Esophagus (tissue), 2 donors: ENCODE measurements around the gene KRT32. TPM values are rescaled to one million over a fixed set of nuclear protein-coding genes. Genes with fewer than 3 reads are reported as not detected.

Source experiments
- H3K27ac ChIP-seq, 2 donors: one replicate each; pipeline ENCODE4 v1.5.1; 2013; ENCODE audit warnings: low read depth in 2 of 2, mild to moderate bottlenecking in 2 of 2, inconsistent platforms in 1 of 2, low read length in 1 of 2, moderate library complexity in 1 of 2
- H3K27me3 ChIP-seq, 2 donors: one replicate each; pipeline ENCODE4 v1.6.1; 2013; ENCODE audit warnings: low read length in 2 of 2, control low read depth in 1 of 2, mild to moderate bottlenecking in 1 of 2; ENCODE audit not compliant: insufficient read depth in 2 of 2, control insufficient read depth in 1 of 2
- H3K36me3 ChIP-seq, 2 donors: one replicate each; pipeline ENCODE4 v1.6.1; 2013; ENCODE audit warnings: low read length in 1 of 2; ENCODE audit not compliant: control insufficient read depth in 2 of 2, insufficient read depth in 2 of 2
- H3K4me1 ChIP-seq, 2 donors: one replicate each; pipeline ENCODE4 v1.6.1; 2013; ENCODE audit warnings: low read length in 1 of 2; ENCODE audit not compliant: control insufficient read depth in 2 of 2, insufficient read depth in 2 of 2
- H3K4me3 ChIP-seq, 2 donors: one replicate each; pipeline ENCODE4 v1.5.1; 2013; ENCODE audit warnings: low read length in 2 of 2, mild to moderate bottlenecking in 2 of 2, low read depth in 1 of 2, moderate library complexity in 1 of 2
- H3K9me3 ChIP-seq, 2 donors: one replicate each; pipeline ENCODE4 v1.6.1; 2013; ENCODE audit warnings: mild to moderate bottlenecking in 2 of 2, low read depth in 1 of 2, low read length in 1 of 2, moderate library complexity in 1 of 2; ENCODE audit not compliant: control insufficient read depth in 2 of 2, insufficient read depth in 1 of 2
- WGBS, 2 donors: extraction: QIAGEN DNeasy Blood & Tissue Kit; methylation state at CpG; one replicate each; pipeline ENCODE4 v1.1.7; 2013; 5-methylcytosine and 5-hydroxymethylcytosine counted together
- polyA plus RNA-seq, 2 donors: library from polyadenylated mRNA; stranded (reverse); fragments of 200-250 nt; gene quantifications; one replicate each; pipeline ENCODE4 v1.2.3, GENCODE V29; 2013
- donor health status: healthy with polysubstance abuse.
- donor health status: Bipolar disorder and iron deficiency.

KRT32 gene
- polyA plus RNA-seq, 2 donors = 1.9 to 8.5 TPM

DNA sequence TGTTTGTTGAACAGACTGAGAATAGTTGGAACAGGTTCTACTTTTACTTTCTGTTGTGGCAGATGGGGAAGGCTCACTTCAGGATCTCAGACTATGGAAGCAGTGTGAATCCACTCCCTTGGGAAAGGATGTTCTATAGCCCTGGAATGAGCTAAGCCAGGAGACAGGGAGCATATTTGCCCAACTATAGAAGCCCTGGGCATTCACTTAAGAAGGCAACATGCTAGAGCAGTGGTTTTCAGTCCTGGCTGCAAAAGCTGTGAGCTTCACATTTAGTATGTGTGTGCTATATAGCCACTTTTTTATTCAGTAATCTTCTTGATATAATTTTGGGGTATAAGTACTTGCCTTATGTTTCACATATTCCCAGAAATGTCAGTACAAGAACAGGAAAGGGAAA is 1.2 kb upstream of the KRT32 start:
- no peaks in the 10 kb centered on the region for H3K27me3 ChIP-seq
- no peak overlapping the region for H3K27ac ChIP-seq
- H3K4me1 ChIP-seq = peaks cover 10 to 18% of the 10 kb centered on the region in 2 donors
- H3K36me3 ChIP-seq = no peaks in the 10 kb centered on the region
- H3K9me3 ChIP-seq = no peaks in the 10 kb centered on the region
- H3K4me3 ChIP-seq = no peak overlapping the region

DNA sequence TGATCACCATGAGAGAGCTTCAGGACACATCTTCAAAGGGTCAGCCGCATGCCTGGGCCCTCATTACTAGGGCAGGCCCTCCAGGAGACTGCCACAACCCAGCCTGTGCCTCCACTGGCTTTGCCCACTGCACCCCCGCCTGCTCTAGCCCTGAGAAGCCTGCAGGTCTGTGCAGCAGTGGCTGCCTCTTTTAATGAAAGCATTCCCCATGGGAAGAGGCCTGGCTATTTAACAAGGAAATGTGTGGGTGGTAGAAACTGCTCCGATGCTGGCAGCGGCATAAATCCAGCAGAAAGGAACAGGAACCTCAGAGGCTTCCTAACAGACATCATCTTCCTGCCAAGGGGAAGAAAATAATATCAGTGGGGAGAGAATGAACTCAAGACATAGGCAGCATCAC is 375 bp upstream of the KRT32 start:
- Histone ChIP-seq H3K36me3 (no peaks in the 10 kb centered on the region), H3K27ac (peak overlapping the region in 1 of 2 donors; percentile 26), H3K4me1 (peaks cover 10 to 18% of the 10 kb centered on the region in 2 donors), H3K4me3 (no peak overlapping the region), H3K9me3 (no peaks in the 10 kb centered on the region), H3K27me3 (no peaks in the 10 kb centered on the region)
- 38 to 61% methylated on average over 4 of the region's 4 CpGs for WGBS, 2 donors

DNA sequence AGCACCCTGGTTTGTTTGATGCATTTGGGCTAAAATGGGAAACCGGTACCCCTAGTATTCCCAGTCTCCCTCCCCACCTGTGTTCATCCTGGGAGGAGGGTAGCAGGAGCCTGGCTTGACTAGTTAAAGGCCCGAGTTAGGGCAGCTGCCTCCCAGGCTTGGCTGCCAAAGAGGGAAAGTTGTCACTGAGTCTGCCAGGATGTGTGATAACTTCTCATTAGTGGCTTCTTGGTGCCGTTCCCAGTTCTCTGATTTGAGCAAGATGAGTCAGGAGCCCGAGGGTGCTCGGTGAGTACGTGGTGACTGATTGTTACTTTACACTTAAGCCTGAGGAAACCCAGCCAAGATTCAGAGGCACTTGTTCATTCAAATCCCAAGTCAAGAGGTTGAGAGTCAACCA is 2.5 kb downstream of the KRT32 start:
- no peaks in the 10 kb centered on the region for H3K27me3 ChIP-seq
- no peaks in the 10 kb centered on the region for H3K36me3 ChIP-seq
- H3K27ac ChIP-seq = peak overlapping the region in 1 of 2 donors; percentile 50
- no peaks in the 10 kb centered on the region for H3K9me3 ChIP-seq
- 17 to 37% methylated on average over 6 of the region's 6 CpGs for WGBS, 2 donors
- peaks cover 10 to 24% of the 10 kb centered on the region in 2 donors for H3K4me1 ChIP-seq
- H3K4me3 ChIP-seq = no peak overlapping the region

DNA sequence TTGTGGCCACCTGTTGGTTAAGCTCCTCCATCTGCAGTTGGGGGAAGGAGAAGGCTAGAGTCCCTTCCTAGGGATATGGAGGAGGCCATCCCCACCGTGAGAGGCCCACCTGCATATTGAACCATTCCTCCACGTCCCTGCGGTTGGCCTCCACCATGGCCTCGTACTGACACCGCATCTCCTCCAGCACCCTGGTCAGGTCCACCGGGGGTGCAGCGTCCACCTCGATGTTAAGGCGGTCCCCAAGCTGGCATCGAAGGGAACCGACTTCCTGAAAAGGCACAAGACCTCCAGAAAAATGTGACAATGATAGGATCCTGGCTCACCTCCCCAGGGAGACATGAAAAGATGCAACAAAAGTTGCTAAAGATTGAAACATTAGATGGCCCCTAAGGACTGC is 3.0 kb downstream of the KRT32 start:
- Histone ChIP-seq H3K9me3 (no peaks in the 10 kb centered on the region), H3K27ac (peak overlapping the region in 1 of 2 donors; percentile 50), H3K36me3 (no peaks in the 10 kb centered on the region), H3K4me3 (no peak overlapping the region), H3K27me3 (no peaks in the 10 kb centered on the region), H3K4me1 (peaks cover 10 to 24% of the 10 kb centered on the region in 2 donors)
- 85% methylated on average over 11 of the region's 11 CpGs for WGBS, 2 donors

DNA sequence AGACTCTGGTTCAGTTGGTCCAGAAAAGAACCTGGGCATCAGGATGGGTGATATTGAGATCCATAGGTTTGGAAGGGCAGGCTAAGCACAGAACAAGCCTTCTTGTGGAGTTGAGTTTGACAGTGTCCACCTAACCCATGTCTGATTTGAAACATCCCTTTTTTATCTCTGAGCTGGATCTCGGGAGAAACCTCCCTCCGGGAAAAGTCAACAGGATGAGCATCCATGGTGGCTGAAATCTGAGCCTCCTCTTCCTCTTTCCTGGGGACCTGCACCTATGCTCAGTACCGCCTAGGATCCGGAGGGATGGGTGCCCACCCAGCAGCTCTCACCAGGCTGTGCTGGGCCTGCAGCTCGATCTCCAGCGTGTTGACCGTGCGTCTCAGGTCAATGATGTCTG is 3.4 kb downstream of the KRT32 start:
- H3K9me3 ChIP-seq = no peaks in the 10 kb centered on the region
- 90 to 92% methylated on average over 8 of the region's 8 CpGs for WGBS, 2 donors
- no peaks in the 10 kb centered on the region for H3K27me3 ChIP-seq
- no peak overlapping the region for H3K4me3 ChIP-seq
- H3K4me1 ChIP-seq = peaks cover 10 to 24% of the 10 kb centered on the region in 2 donors
- no peaks in the 10 kb centered on the region for H3K36me3 ChIP-seq
- H3K27ac ChIP-seq = no peak overlapping the region

DNA sequence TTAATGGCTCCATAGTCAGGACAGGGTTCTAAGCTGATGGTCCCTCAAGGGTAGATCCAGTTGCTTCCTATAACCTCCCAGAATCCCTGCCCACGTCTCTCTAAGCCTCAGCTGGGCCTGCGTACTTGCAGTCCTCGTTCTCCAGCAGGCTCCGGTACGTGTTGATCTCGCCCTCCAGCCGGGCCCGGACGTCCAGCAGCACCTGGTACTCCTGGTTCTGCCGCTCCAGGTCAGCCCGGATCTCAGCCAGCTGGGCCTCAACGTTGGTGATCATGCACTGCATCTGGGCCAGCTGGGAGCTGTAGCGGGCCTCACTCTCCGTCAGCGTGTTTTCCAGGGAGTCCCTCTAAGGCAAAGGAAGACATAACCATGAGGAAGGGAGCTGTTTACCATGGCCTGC is 4.5 kb downstream of the KRT32 start:
- Histone ChIP-seq H3K36me3 (no peaks in the 10 kb centered on the region), H3K27me3 (no peaks in the 10 kb centered on the region), H3K4me3 (no peak overlapping the region), H3K4me1 (peaks cover 10 to 24% of the 10 kb centered on the region in 2 donors), H3K27ac (no peak overlapping the region), H3K9me3 (no peaks in the 10 kb centered on the region)
- WGBS, 2 donors = 63 to 66% methylated on average over 15 of the region's 15 CpGs

DNA sequence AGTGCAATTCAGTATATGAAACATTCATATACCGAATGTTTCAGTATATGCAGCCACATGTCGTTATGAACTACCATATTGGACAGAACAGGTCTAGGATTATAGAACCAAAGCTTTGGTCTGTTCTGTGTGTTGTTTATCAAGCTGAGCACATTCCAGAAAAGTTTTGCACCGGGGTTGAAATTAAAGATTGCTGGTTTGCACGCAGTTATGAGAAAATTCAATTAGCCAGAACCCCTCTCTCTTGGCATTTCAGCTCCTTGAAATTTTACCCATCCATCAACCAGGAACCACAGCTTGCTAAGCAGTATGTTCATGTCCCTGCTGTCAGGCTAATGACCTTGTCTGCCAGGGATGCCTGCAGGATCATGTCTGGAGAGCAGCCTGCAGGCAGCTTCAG is 9.5 kb downstream of the KRT32 start:
- Histone ChIP-seq H3K36me3 (no peaks in the 10 kb centered on the region), H3K27me3 (no peaks in the 10 kb centered on the region), H3K27ac (peak overlapping the region in 1 of 2 donors; percentile 1), H3K4me1 (peaks cover 0 to 7% of the 10 kb centered on the region in 2 donors), H3K9me3 (no peaks in the 10 kb centered on the region), H3K4me3 (no peak overlapping the region)
- 40 to 56% methylated on average over 4 of the region's 4 CpGs for WGBS, 2 donors

DNA sequence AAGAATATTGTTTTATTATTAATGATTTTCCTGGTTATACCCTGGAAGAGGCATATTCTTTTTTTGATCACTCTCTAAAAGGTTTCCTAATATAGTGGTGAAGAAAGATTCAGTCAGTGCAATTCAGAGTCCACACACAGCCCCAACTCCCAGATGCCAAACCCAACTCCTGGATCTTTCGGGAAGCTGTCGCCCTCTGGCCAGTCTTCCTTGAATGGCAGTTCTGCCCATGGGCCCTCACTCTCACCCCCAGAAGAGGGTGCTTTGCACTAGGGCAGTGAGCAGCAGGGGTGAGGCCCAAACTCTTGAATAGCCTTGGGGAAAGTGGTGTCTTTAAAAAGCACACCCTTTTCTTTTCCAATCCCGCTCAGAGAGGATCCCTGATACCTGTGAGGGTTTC is 11.0 kb downstream of the KRT32 start:
- Histone ChIP-seq H3K27ac (peak overlapping the region in 1 of 2 donors; percentile 37), H3K4me3 (no peak overlapping the region), H3K27me3 (no peaks in the 10 kb centered on the region), H3K9me3 (no peaks in the 10 kb centered on the region), H3K36me3 (no peaks in the 10 kb centered on the region), H3K4me1 (peaks cover 0 to 7% of the 10 kb centered on the region in 2 donors)
- whole genome bisulfite sequencing, 2 donors = 58% methylated on average over 3 of the region's 3 CpGs

DNA sequence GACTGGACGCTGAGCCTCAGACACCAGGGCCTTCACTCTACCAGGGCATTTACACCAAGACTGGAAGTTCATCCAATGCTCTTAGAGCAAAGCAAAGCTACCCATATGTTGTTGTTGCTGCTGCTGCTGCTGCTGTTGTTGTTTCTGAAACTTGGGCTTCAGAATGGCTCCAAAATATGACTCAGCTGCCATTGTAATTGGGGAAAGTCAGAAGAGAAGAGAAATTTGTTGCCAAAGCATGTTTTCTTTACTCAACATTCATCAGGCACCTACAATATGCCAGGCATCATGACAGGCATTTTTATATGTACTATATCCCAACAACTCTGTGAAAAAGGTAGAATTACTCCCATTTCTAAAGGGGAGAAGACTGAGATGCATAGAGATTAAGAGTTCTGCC is 11.9 kb downstream of the KRT32 start:
- WGBS, 2 donors = 81 to 86% methylated on average over 1 of the region's 1 CpG
- Histone ChIP-seq H3K4me1 (peaks cover 0 to 7% of the 10 kb centered on the region in 2 donors), H3K27ac (no peak overlapping the region), H3K9me3 (no peaks in the 10 kb centered on the region), H3K27me3 (no peaks in the 10 kb centered on the region), H3K36me3 (no peaks in the 10 kb centered on the region), H3K4me3 (no peak overlapping the region)

DNA sequence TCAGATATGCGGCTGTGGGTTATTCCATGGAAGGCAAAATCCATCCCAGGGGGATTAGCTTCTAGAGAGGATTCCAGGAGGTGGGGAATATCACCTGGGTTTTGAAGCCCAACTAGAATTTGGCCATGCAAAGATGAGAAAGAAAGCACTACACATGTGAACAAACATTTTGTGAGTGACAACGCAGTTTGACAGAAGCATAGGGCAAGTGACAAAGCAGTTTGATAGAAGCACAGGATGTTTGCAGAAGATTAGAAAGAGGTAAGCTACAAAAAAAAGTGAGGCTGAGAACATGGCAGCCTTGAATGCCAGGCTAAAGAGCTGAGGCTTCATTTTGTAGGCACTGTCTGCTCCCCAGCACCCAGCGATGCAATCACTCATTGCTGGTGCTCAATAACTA is 14.1 kb downstream of the KRT32 start:
- no peaks in the 10 kb centered on the region for H3K36me3 ChIP-seq
- no peaks in the 10 kb centered on the region for H3K27me3 ChIP-seq
- 85 to 94% methylated on average over 3 of the region's 3 CpGs for WGBS, 2 donors
- peaks cover 0 to 2% of the 10 kb centered on the region in 2 donors for H3K4me1 ChIP-seq
- H3K9me3 ChIP-seq = no peaks in the 10 kb centered on the region
- no peak overlapping the region for H3K4me3 ChIP-seq
- no peak overlapping the region for H3K27ac ChIP-seq
